ENCODE data around the gene PDE2A.

- TF ChIP-seq FOXJ3 (CRISPR knock-in tag; IDR thresholded peaks at IDR 0.05; ENCODE audit: borderline replicate concordance), result no peak
- TF ChIP-seq USF1 (CRISPR knock-in tag; IDR thresholded peaks at IDR 0.05), result no peak
- no peak for TF ChIP-seq ATF3 (CRISPR knock-in tag; conservative IDR thresholded peaks at IDR 0.05)
Observed at GRCh38 chr11:72700146-72700545, 25.9 kb upstream of the PDE2A start.

All from WTC11 (cell line).